ENCODE measurements around the gene GEMIN2.
A peak's percentile ranks its signal among the peaks of the same experiment; 100 is the strongest.
"Not testable (repeated sequence)": the region's sequence is repeated elsewhere in the genome, so short reads cannot be mapped to it uniquely, and the experiment has no call there.

GEMIN2 gene

DNA sequence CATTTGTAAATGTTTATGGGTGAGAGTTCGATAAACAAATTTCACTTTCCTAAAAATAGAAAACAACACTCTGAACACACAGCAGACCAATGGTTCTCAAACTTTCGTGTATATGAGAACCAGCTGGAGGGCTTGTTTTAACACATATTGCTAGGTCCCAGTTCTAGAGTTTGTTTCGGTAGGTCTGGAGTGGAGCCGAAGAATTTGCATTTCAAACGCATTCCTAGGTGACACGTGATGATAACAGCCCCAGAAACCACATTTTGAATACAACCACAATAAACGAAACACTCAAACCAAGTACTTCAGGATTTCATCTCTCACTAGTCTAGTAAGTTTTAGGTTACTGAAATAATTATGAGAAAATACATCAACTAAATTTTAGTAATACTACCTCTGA is 28.2 kb upstream of the GEMIN2 start:
- no peak for TF ChIP-seq CTCF (IDR thresholded peaks at IDR 0.05; ENCODE audit: low read depth, low read length, missing control alignments)
- Histone ChIP-seq H3K27ac (no peak overlapping the region), H3K27me3 (replicated peaks) (no peaks in the 10 kb centered on the region), H3K4me3 (ENCODE audit: low read depth, low read length) (no peak overlapping the region), H3K36me3 (replicated peaks) (peaks cover 65% of the 10 kb centered on the region)
- no peak for DNase-seq
- in situ Hi-C loops (cut with HindIII; ENCODE audit: low pct_ligation_motif_present, low sequenced_read_pairs) = no loop called here

- TF ChIP-seq CTCF (IDR thresholded peaks at IDR 0.05; ENCODE audit: low read depth, low read length, missing control alignments) = no peak
- Histone ChIP-seq H3K27ac (no peak overlapping the region), H3K4me3 (ENCODE audit: low read depth, low read length) (no peak overlapping the region), H3K36me3 (replicated peaks) (peaks cover 67% of the 10 kb centered on the region), H3K27me3 (replicated peaks) (no peaks in the 10 kb centered on the region)
- in situ Hi-C loops (cut with HindIII; ENCODE audit: low pct_ligation_motif_present, low sequenced_read_pairs) = no loop called here
- no peak for DNase-seq
Observed at GRCh38 chr14:39087493-39087892, 26.6 kb upstream of the GEMIN2 start.

DNA sequence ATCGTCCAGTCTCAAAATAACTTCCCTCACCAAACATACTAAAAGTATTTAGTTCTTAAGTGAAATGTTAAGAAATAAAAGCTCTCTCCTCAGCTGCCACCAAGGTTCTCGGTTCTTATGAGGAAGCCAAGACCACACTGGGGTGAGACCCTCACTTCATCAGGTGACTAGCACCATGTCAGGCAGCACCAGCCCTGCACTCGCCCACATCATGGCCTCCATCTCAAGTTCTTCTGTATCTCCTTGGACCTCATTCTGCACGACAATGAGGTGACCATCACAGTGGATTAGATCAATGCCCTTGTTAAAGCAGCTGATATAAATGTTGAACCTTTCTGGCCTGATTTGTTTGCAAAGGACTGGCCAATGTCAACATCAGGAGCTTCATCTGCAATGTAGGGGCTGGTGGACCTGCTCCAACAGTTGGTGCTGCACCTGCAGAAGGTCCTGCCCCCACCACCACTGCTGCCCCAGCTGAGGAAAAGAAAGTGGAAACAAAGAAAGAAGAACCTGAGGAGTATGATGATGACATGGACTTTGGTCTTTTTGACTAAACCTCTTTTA is 23.5 kb upstream of the GEMIN2 start:
- in situ Hi-C loops (cut with HindIII; ENCODE audit: low pct_ligation_motif_present, low sequenced_read_pairs) = no loop called here
- H3K27ac ChIP-seq = no peak overlapping the region
- no peak for TF ChIP-seq CTCF (IDR thresholded peaks at IDR 0.05; ENCODE audit: low read depth, low read length, missing control alignments)
- DNase-seq = no peak
- H3K27me3 ChIP-seq (replicated peaks) = no peaks in the 10 kb centered on the region
- no peak overlapping the region for H3K4me3 ChIP-seq (ENCODE audit: low read depth, low read length)
- H3K36me3 ChIP-seq (replicated peaks) = peaks cover 68% of the 10 kb centered on the region

DNA sequence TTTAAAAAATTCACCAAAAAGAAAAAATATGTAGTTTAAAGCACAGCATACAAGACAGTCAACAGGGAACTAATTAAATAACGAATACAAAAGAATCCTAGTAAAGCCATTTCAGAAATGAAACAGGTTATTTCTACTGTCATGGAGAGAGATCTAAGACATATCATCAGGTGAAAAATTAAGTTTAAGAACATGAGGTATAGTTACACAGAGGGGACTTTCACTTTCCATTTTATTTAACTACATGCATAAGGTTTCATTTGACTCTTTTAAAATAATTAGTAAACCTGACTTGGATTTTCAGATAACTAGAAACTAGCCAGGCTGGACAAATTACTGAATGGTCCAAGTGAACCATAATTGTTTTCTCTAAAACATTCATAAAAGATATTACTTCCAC is 22.4 kb upstream of the GEMIN2 start:
- DNase-seq = no peak
- Histone ChIP-seq H3K27ac (no peak overlapping the region), H3K36me3 (replicated peaks) (peaks cover 67% of the 10 kb centered on the region), H3K4me3 (ENCODE audit: low read depth, low read length) (no peak overlapping the region), H3K27me3 (replicated peaks) (no peaks in the 10 kb centered on the region)
- TF ChIP-seq CTCF (IDR thresholded peaks at IDR 0.05; ENCODE audit: low read depth, low read length, missing control alignments) = no peak
- in situ Hi-C loops (cut with HindIII; ENCODE audit: low pct_ligation_motif_present, low sequenced_read_pairs) = no loop called here

GRCh38 chr14:39094515-39094914 is 19.6 kb upstream of the GEMIN2 start:
- Histone ChIP-seq H3K4me3 (ENCODE audit: low read depth, low read length) (no peak overlapping the region), H3K27me3 (replicated peaks) (no peaks in the 10 kb centered on the region), H3K27ac (no peak overlapping the region), H3K36me3 (replicated peaks) (peaks cover 53% of the 10 kb centered on the region)
- no peak for TF ChIP-seq CTCF (IDR thresholded peaks at IDR 0.05; ENCODE audit: low read depth, low read length, missing control alignments)
- in situ Hi-C loops (cut with HindIII; ENCODE audit: low pct_ligation_motif_present, low sequenced_read_pairs) = no loop called here
- DNase-seq = no peak

GRCh38 chr14:39097159-39097558 is 17.0 kb upstream of the GEMIN2 start:
- in situ Hi-C loops (cut with HindIII; ENCODE audit: low pct_ligation_motif_present, low sequenced_read_pairs) = no loop called here
- no peaks in the 10 kb centered on the region for H3K27me3 ChIP-seq (replicated peaks)
- no peak overlapping the region for H3K4me3 ChIP-seq (ENCODE audit: low read depth, low read length)
- no peak for TF ChIP-seq CTCF (IDR thresholded peaks at IDR 0.05; ENCODE audit: low read depth, low read length, missing control alignments)
- peaks cover 33% of the 10 kb centered on the region for H3K36me3 ChIP-seq (replicated peaks)
- H3K27ac ChIP-seq = no peak overlapping the region
- DNase-seq = peak; percentile 44

DNA sequence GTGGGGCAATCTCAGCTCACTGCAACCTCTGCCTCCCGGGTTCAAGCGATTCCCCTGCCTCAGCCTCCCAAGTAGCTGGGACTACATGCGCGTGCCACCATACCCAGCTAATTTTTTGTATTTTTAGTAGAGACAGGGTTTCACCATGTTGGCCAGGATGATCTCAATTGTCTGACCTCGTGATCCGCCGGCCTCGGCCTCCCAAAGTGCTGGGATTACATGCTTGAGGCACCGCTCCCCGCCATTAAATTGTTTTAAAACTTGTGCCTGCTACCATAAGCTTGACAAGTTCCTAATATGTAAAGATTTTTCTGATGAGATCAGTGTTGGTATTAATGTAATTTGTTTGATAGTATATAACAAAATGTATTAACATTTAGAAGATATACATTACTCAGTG is 14.9 kb upstream of the GEMIN2 start:
- in situ Hi-C loops (cut with HindIII; ENCODE audit: low pct_ligation_motif_present, low sequenced_read_pairs); H3K4me3 ChIP-seq (ENCODE audit: low read depth, low read length); H3K27me3 ChIP-seq (replicated peaks); DNase-seq; H3K27ac ChIP-seq: not testable (repeated sequence)
- peaks cover 19% of the 10 kb centered on the region for H3K36me3 ChIP-seq (replicated peaks)

Data from brain microvascular endothelial cell (primary cell).